Vagina (tissue), 2 donors: ENCODE measurements around the gene LRRC74B. TPM values are rescaled to one million over a fixed set of nuclear protein-coding genes. Genes with fewer than 3 reads are reported as not detected.
"Not testable (repeated sequence)": the region's sequence is repeated elsewhere in the genome, so short reads cannot be mapped to it uniquely, and the experiment has no call there.

Experiments
- DNase-seq, 2 donors: peaks; one replicate each; pipeline ENCODE4 v3.0.0-alpha.2; 2017; ENCODE audit errors: extremely low spot score in 2 of 2
- H3K27ac ChIP-seq: fragments of 200-600 bp; sonication (generic); one replicate; pipeline ENCODE4 v1.5.1; 2019
- H3K27me3 ChIP-seq: fragments of 200-600 bp; sonication (generic); one replicate; pipeline ENCODE4 v1.5.1; 2019
- H3K36me3 ChIP-seq, 2 donors: fragments of 200-600 bp; sonication (generic); one replicate each; pipeline ENCODE4 v1.5.1; 2017 to 2019
- H3K4me1 ChIP-seq: fragments of 200-600 bp; sonication (generic); one replicate; pipeline ENCODE4 v1.5.1; 2019
- H3K4me3 ChIP-seq, 2 donors: fragments of 200-600 bp; sonication (generic); 1 replicate in 1 of 2; 2 replicates in 1 of 2; pipeline ENCODE4 v1.5.1; 2016 to 2019
- H3K9me3 ChIP-seq: fragments of 200-600 bp; sonication (generic); one replicate; pipeline ENCODE4 v1.5.1; 2019
- POLR2A ChIP-seq, 2 donors: fragments of 450-650 bp; IDR thresholded peaks; one replicate each; pipeline ENCODE4 v1.6.1; 2017; ENCODE audit warnings: antibody characterized with exemption in 2 of 2, mild to moderate bottlenecking in 2 of 2, moderate library complexity in 2 of 2
- POLR2AphosphoS5 ChIP-seq, 2 donors: sonication (generic); formaldehyde crosslinking; IDR thresholded peaks; one replicate each; pipeline ENCODE4 v1.9.0; 2017; ENCODE audit warnings: antibody characterized with exemption in 2 of 2, mild to moderate bottlenecking in 2 of 2, low read depth in 1 of 2; ENCODE audit not compliant: insufficient read depth in 1 of 2
- intact Hi-C: fragments of 100-400 bp; cut with DNase I; formaldehyde crosslinking; loops from one replicate; pipeline ENCODE4 v1.15.1; 2023
- total RNA-seq: library from RNA; depleted of rRNA; stranded (reverse); fragments of >200 nt; gene quantifications from one replicate; pipeline ENCODE4 v1.2.3, GENCODE V29; 2016
- TF ChIP-seq, protein P1 (sequence below), 3 experiments: fragments of 450-650 bp in 2 of 3; fragments of 200-600 bp in 1 of 3; sonication (generic) in 1 of 3; IDR thresholded peaks; one replicate each; pipeline ENCODE4 v1.5.1; 2017 to 2019; ENCODE audit warnings: antibody characterized with exemption in 3 of 3, mild to moderate bottlenecking in 2 of 3, moderate library complexity in 2 of 3

Gene LRRC74B
- total RNA-seq, 1 donor from 2014 or later = not detected

DNA sequence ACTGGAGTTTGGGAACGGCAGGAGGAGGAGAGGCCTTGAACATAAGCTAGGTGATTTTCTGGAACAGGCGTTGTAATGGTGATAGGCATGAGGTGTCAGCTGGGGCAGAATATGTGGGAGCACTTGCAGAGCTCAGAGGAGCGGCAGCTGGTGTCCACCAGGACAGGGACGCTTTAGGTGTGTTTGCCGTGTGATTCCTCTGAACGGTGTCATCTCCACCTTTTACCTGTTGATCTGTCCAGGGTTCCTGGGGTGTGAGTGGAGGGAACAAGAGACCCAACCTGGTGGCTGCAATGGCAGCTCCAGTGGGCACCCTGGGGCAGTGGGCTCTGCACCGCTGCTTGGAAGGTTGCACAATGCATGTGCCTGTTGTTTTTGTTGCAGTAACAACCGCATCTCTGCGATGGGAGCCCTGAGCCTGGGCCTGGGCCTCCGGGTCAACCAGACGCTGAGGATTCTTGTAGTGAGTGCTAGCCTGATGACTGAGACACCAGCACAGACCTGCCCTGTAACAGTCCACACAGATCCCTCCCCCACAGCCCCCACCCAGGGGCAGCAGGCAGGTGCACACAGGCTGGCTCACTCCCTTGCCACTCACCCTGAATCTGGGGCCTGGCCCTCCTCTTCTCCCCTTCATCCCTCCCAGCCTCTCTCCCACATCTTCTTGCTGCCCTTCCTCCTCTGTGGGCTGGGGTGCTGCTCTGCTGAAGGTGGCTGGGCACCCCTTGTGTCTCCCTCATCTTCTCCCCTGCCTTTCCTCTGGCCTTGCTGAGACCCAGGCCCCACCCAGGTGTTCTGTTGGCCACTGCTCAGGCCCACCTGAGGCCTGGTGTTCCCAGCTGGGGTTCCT, 9.2 kb downstream of the LRRC74B start:
- H3K36me3 ChIP-seq = no peaks in the 10 kb centered on the region
- no peak for DNase-seq
- TF ChIP-seq, protein P1, sequence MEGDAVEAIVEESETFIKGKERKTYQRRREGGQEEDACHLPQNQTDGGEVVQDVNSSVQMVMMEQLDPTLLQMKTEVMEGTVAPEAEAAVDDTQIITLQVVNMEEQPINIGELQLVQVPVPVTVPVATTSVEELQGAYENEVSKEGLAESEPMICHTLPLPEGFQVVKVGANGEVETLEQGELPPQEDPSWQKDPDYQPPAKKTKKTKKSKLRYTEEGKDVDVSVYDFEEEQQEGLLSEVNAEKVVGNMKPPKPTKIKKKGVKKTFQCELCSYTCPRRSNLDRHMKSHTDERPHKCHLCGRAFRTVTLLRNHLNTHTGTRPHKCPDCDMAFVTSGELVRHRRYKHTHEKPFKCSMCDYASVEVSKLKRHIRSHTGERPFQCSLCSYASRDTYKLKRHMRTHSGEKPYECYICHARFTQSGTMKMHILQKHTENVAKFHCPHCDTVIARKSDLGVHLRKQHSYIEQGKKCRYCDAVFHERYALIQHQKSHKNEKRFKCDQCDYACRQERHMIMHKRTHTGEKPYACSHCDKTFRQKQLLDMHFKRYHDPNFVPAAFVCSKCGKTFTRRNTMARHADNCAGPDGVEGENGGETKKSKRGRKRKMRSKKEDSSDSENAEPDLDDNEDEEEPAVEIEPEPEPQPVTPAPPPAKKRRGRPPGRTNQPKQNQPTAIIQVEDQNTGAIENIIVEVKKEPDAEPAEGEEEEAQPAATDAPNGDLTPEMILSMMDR (IDR thresholded peaks at IDR 0.05) = no peak
- no peak for TF ChIP-seq POLR2A (IDR thresholded peaks at IDR 0.05)
- no peak for TF ChIP-seq POLR2AphosphoS5 (IDR thresholded peaks at IDR 0.05; ENCODE audit: insufficient read depth in 1 of 2, low read depth in 1 of 2)
- H3K4me1 ChIP-seq = no peaks in the 10 kb centered on the region
- H3K9me3 ChIP-seq = no peaks in the 10 kb centered on the region
- no peaks in the 10 kb centered on the region for H3K27me3 ChIP-seq
- no peak overlapping the region for H3K27ac ChIP-seq
- H3K4me3 ChIP-seq = no peak overlapping the region
- intact Hi-C loops = no loop called here

- H3K4me1 ChIP-seq = no peaks in the 10 kb centered on the region
- TF ChIP-seq POLR2AphosphoS5 (IDR thresholded peaks at IDR 0.05; ENCODE audit: insufficient read depth in 1 of 2, low read depth in 1 of 2) (no peak), POLR2A (IDR thresholded peaks at IDR 0.05) (no peak)
- TF ChIP-seq, protein P1 (IDR thresholded peaks at IDR 0.05) = no peak
- no peaks in the 10 kb centered on the region for H3K36me3 ChIP-seq
- H3K4me3 ChIP-seq = no peak overlapping the region
- DNase-seq = no peak
- intact Hi-C loops = no loop called here
- no peaks in the 10 kb centered on the region for H3K27me3 ChIP-seq
- no peak overlapping the region for H3K27ac ChIP-seq
- no peaks in the 10 kb centered on the region for H3K9me3 ChIP-seq
Measured at GRCh38 chr22:21055564-21055834, 9.8 kb downstream of the LRRC74B start.

- Histone ChIP-seq H3K9me3 (no peaks in the 10 kb centered on the region), H3K4me3 (no peak overlapping the region), H3K27me3 (no peaks in the 10 kb centered on the region), H3K27ac (no peak overlapping the region), H3K4me1 (no peaks in the 10 kb centered on the region), H3K36me3 (no peaks in the 10 kb centered on the region)
- intact Hi-C loops = no loop called here
- DNase-seq = no peak
- TF ChIP-seq, protein P1 (IDR thresholded peaks at IDR 0.05) = no peak
- TF ChIP-seq POLR2AphosphoS5 (IDR thresholded peaks at IDR 0.05; ENCODE audit: insufficient read depth in 1 of 2, low read depth in 1 of 2) (no peak), POLR2A (IDR thresholded peaks at IDR 0.05) (no peak)
Measured at GRCh38 chr22:21055880-21056319, 10.2 kb downstream of the LRRC74B start.

DNA sequence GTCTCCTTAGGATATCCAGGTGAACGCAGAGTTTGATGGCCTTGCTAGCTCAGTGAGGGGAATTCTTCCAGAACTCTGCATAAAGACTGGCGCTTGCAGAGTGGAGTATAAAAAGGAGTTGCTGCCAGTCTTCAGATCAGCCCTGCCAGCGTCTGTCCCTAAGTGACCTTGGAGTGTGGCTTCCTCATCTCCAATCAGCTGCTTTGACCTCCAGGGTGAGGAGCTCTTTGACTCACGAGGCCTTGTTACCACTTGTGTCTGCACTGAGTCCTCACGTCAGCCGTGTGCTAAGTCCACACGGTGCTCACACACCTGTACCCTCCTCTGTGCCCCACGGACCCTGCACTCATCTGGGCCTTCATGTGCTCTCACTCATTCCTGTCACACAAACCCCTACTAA, 14.6 kb downstream of the LRRC74B start:
- H3K4me3 ChIP-seq, H3K4me1 ChIP-seq, intact Hi-C loops, H3K27me3 ChIP-seq, DNase-seq, H3K27ac ChIP-seq, H3K9me3 ChIP-seq, H3K36me3 ChIP-seq: not testable (repeated sequence)

GRCh38 chr22:21061660-21062321, 16.0 kb downstream of the LRRC74B start:
- DNase-seq, H3K27ac ChIP-seq, H3K4me3 ChIP-seq, H3K9me3 ChIP-seq, H3K4me1 ChIP-seq, H3K27me3 ChIP-seq, intact Hi-C loops, H3K36me3 ChIP-seq: not testable (repeated sequence)

DNA sequence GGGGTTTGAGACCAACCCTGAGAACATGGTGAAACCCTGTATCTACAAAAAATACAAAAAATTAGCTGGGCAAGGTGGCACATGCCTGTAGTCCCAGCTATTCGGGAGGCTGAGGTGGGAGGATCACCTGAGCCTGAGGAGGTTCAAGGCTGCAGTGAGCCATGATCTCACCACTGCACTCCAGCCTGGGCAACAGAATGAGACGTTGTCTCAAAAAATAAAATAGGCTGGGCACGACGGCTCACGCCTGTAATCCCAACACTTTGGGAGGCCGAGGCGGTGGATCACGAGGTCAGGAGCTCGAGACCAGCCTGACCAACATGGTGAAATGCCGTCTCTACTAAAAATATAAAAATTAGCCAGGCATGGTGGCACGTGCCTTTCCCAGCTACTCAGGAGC, 18.7 kb downstream of the LRRC74B start:
- H3K4me3 ChIP-seq, H3K27me3 ChIP-seq, H3K9me3 ChIP-seq, DNase-seq, intact Hi-C loops, H3K4me1 ChIP-seq, H3K36me3 ChIP-seq, H3K27ac ChIP-seq: not testable (repeated sequence)
